GM12892 (cell line): ENCODE data around the gene CACNA2D1.

Source experiments
- POLR2A ChIP-seq: IDR thresholded peaks from 2 replicates; pipeline ENCODE4 v1.6.1; 2011; ENCODE audit warnings: low read depth, low read length, control low read depth
- POLR2AphosphoS5 ChIP-seq: IDR thresholded peaks from 2 replicates; pipeline ENCODE4 v1.6.1; 2011; ENCODE audit warnings: low read depth, low read length, control low read depth
- TAF1 ChIP-seq: IDR thresholded peaks from 2 replicates; pipeline ENCODE4 v1.6.1; 2011; ENCODE audit warnings: low read depth, mild to moderate bottlenecking, control low read depth, low read length, borderline replicate concordance

DNA sequence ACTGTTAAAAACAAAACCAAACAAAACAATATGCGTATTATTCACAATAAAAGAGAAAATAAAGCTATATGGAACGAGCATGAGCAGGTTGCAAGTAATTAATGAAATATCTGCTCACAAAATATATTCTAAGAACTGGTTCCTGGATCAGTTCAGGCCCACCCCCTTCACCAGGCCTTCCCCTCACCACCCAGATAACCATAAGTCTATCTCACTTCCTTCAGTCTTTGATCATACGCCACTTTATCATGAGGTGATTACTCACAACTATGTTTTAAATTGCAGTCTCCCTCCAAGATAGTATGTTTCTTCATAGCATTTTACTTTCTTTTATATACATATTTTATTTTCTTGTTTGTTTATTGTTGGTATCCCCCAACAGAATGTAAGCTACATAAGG, 410.7 kb downstream of the CACNA2D1 start:
- TF ChIP-seq POLR2A (no peak), TAF1 (no peak), POLR2AphosphoS5 (no peak)
